Measurements from ENCODE around the gene POLN. TPM values are rescaled to one million over a fixed set of nuclear protein-coding genes. Genes with fewer than 3 reads are reported as not detected.

The POLN gene
- polyA plus RNA-seq, 1 experiment: 1.5 TPM

DNA sequence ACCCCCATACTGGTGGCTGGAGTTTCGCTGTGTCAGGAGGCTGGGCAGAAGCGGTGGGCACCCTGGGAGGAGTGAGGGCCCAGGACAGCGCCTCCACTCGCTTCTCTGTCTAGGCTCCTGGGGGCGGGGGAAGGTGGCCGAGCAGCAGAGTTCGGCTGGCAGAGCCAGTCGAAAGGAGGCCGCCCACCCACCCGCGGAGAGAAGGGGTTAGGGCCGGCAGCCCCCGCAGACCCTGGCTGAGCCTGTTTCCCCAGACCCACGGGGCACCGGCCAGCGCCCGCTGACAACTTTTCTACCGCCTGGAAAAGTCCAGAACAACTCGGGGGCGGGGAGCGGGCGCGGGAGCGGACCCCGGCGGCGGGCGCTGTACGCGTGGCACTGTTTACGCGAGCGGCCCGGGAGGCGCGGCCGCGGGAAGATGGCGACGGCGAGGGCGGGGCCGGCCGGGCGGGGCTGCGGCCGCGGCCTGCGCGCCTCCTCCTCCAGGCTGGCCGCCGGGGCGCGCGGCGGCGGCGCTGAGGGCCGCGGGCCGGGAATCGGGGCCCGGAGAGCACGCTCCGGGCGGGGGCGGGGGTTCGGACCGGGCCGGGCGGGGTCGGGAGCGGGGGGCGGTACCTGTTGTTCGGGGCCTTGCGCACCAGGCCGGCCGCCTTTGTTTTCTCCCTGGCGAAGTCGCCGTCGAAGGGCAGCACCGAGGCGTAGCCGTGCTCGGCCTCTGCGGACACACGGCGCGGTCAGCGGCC lies 19.4 kb upstream of the POLN start:
- Histone ChIP-seq H3K27me3 (ENCODE audit: control insufficient read depth, insufficient read depth, low read length) (no peaks in the 10 kb centered on the region), H3K36me3 (ENCODE audit: control insufficient read depth, insufficient read depth, low read length) (peaks cover 7% of the 10 kb centered on the region), H3K4me3 (ENCODE audit: low read depth, low read length) (peak overlapping the region; percentile 77)
- POLR2A ChIA-PET: interaction anchor here (0.6 kb wide), 1 partner anchor 24 kb away, joined by 3 read pairs; no protein-coding TSS in a partner anchor
- TF ChIP-seq, protein P1, sequence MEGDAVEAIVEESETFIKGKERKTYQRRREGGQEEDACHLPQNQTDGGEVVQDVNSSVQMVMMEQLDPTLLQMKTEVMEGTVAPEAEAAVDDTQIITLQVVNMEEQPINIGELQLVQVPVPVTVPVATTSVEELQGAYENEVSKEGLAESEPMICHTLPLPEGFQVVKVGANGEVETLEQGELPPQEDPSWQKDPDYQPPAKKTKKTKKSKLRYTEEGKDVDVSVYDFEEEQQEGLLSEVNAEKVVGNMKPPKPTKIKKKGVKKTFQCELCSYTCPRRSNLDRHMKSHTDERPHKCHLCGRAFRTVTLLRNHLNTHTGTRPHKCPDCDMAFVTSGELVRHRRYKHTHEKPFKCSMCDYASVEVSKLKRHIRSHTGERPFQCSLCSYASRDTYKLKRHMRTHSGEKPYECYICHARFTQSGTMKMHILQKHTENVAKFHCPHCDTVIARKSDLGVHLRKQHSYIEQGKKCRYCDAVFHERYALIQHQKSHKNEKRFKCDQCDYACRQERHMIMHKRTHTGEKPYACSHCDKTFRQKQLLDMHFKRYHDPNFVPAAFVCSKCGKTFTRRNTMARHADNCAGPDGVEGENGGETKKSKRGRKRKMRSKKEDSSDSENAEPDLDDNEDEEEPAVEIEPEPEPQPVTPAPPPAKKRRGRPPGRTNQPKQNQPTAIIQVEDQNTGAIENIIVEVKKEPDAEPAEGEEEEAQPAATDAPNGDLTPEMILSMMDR (IDR thresholded peaks at IDR 0.05; ENCODE audit: insufficient read depth, low read depth, low read length): no peak
- CTCF ChIA-PET: no interaction called here
- no peak for DNase-seq (ENCODE audit: low read depth)

DNA sequence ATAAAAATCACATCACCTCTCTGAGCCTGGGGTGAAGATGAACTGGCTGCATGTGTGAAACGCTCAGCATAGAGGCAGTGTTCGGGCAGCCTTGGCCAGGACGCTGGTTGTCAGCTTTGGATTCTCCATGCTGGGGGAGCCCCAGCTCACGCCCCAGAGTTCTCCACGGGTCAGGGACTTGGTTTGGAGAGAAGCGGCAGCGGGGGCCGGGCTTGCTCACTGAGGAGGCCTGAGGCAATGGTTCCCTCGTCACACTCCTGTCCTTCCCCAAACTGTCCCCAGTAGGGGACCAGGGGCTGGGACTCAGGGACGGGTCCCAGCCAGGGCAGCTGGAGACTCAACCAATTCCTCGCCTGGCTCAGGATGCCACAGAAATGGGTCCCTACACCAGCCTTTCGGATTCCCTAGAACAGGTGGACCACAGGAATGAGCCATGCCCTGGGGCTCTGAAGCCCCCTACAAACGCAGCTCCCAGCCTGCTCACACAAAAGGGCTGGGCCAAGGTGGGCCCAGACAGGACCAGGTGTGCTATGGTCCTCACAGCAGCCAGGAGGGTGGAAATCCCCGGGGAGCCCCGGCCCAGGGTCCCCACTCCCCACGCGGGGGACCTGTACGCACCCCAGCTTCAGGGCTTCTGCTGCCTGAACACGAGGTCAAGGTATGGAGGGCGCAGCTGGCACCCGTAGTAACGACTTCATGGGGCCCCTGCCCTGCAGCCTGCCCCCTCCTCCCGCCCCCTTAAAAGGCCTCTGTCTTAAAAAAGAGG lies 18.6 kb upstream of the POLN start:
- ChIA-PET POLR2A (interaction anchor here (0.5 to 0.6 kb wide), 2 partner anchors 25 to 168 kb away, joined by 3 to 4 read pairs; no protein-coding TSS in a partner anchor), CTCF (no interaction called here)
- peaks cover 8% of the 10 kb centered on the region for H3K36me3 ChIP-seq (ENCODE audit: control insufficient read depth, insufficient read depth, low read length)
- H3K4me3 ChIP-seq (ENCODE audit: low read depth, low read length): peak overlapping the region; percentile 77
- H3K27me3 ChIP-seq (ENCODE audit: control insufficient read depth, insufficient read depth, low read length): no peaks in the 10 kb centered on the region
- DNase-seq (ENCODE audit: low read depth): no peak
- TF ChIP-seq, protein P1 (IDR thresholded peaks at IDR 0.05; ENCODE audit: insufficient read depth, low read depth, low read length): no peak

DNA sequence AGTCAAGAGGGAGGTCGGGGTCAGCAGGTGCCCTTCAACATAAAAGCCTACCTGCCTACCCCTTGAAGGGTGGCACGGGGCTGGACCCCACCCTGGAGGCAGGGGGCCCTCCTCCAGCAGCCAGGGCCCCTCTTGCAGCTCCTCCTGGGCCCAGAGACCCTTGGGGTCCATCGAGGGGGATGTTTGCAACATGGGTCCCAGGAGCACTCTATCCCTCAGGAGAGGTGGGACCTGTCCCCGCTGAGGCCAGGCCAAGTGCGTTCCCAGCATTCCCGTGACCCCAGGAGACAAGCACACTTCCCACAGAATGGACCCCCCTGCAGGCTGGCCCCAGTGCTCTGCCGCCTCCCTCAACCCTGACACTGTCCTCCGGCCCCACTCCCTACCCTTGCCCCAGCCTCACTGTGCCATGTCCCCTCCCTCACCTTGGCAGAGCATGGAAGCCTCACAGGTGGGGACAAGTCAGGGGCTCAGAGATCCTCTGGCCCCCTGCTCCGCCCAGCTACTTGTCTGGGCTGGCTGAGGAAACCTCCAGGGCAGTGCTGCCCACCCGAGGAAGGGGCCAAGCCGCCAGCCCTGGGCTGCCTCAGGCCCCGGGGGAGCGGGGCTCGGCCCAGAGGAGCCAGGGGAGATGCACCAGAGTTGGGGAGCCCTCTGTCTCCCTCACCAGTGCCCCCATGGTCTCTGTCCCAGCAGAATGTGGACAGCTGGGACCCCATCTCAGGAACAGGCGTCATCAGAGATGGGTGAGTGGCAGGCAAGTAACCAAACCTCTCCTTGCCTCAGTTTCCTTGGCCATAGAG lies 17.8 kb upstream of the POLN start:
- H3K27me3 ChIP-seq (ENCODE audit: control insufficient read depth, insufficient read depth, low read length): no peaks in the 10 kb centered on the region
- ChIA-PET CTCF (no interaction called here), POLR2A (no interaction called here)
- TF ChIP-seq, protein P1 (IDR thresholded peaks at IDR 0.05; ENCODE audit: insufficient read depth, low read depth, low read length): no peak
- peak overlapping the region; percentile 77 for H3K4me3 ChIP-seq (ENCODE audit: low read depth, low read length)
- peaks cover 14% of the 10 kb centered on the region for H3K36me3 ChIP-seq (ENCODE audit: control insufficient read depth, insufficient read depth, low read length)
- no peak for DNase-seq (ENCODE audit: low read depth)

DNA sequence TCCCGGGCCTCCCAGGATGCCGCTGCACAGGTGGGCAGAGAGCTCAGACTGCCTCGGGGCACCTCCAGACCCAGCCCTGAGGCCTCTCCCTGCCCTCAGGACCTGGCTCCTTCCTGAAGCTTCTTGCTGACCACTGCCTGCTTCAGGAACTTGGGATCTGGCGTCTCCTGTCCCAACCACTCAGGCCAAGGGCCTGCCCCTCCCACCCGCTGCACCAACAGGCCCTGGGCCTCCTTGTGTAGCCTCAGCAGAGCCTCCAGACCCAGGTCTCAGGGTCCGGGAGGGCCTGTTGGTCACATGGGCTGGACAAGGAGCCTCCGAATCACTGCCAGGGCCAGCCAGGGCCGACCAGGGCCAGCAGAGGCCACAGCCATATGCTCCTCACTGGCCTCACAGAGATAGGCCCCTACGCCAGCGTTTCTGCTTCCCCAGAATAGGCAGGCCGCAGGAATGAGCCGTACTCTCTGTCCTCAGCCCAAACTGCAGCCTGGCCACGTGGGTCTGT lies 17.2 kb upstream of the POLN start:
- TF ChIP-seq, protein P1 (IDR thresholded peaks at IDR 0.05; ENCODE audit: insufficient read depth, low read depth, low read length): no peak
- CTCF ChIA-PET: no interaction called here
- Histone ChIP-seq H3K27me3 (ENCODE audit: control insufficient read depth, insufficient read depth, low read length) (no peaks in the 10 kb centered on the region), H3K4me3 (ENCODE audit: low read depth, low read length) (no peak overlapping the region), H3K36me3 (ENCODE audit: control insufficient read depth, insufficient read depth, low read length) (peaks cover 17% of the 10 kb centered on the region)
- POLR2A ChIA-PET: no interaction called here
- DNase-seq (ENCODE audit: low read depth): no peak

Data from BJ (cell line).